ENCODE data around the gene AGTR1.
"Not testable (repeated sequence)": the region's sequence is repeated elsewhere in the genome, so short reads cannot be mapped to it uniquely, and the experiment has no call there.

AGTR1 gene

DNA sequence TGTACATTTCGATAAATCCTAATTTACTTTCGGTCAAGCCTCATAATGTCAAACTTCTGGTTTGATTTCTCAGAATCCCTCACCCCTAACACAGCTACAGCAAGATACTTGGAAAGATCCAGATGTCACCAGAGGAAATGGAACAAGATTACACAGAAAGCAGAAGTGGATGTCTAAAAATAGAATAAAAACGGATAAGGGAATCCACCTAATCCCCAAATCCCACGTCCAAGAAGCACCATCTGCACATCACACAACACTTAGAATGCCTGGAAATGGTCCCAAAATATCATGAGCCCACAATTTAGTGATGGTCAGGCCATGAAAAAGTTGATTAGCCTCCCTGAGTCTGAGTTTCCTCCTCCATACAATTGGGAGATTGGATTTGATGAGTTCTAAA is 61.7 kb downstream of the AGTR1 start:
- no peak for DNase-seq

DNA sequence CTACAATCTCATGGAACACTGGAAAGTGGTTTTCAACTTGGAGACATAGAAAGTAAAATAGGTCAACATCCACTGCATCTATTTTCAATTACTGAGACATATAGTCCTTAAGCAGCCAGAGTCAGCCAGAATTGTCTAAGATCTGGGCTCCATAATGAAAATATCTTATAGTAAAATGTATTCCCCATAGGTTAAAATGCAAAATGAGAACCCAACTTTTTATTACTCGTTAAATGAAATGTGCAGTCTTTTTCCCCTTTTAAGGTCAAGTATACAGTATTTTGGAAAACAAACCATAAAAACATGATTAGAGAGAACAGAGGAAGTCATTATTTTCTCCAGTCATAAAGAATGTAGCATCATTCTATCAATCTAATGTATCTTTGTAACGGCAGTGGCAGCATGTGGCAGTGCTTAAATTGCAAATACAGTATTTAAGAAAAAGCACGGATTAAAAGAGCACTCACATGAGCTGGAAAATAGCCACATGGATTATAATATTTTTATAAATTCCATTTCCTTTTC is 65.5 kb downstream of the AGTR1 start:
- no peak for DNase-seq

DNA sequence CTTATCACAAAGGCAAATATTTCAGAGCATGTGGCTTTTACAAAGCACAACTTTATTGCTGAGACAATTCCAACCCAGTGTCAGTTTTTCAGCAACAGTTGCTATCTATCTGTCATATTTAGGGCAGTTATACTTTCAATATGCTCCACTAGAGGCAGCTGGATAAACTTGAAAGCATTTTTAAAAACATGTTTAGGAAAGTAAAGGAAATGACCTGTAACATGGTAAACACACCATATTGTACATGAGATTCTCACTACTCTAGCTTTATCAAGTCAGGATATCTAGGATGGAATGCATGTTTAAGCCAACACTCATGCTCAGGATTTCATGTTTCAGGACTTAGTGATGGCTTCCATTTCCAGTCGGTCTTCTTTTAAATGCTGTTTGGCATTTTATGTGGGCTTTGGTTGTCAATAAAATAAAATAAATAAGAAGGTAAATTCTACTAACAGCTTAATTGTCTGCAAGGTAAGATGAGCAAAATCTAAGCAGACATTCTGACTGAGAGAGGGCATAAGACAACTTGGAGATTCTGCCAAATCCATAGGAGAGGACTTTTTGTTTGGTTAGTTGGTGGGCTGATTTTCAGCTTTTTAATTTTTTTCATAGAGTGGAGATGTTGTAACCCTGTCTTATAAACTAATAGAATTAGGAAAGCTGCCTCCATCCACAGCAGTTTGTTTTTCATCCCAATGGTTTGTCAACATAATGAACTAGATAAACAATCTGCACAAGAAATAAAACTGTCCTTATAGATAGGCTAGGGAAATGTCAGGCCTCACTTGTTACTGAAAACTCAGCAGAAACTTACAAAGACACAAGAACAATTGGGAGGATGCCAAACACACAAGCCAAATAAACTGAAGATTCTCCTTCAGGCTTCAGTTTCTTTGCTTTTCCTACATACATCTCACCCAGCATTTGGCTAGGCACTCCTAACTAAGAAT is 66.6 kb downstream of the AGTR1 start:
- no peak for DNase-seq

DNA sequence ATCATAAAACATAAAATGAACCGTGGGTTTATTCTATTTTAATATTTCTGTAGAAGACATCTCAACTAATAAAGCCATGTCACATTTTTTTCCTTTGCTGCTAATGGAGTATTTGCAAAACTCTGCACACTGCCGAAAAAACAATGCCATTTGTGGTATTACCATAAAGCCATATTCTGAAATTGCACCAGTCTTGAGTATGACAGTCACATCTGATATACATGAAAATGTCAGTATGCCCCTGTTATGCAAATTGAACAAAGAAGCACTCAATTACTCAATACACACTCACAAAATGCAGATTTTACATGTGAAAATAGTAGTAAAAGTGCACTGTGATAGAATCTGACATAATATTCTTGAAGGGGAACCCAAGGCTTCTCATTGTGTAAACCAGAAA is 74.7 kb downstream of the AGTR1 start:
- no peak for DNase-seq

- DNase-seq: no peak
These were observed 75.1 kb downstream of the AGTR1 start for GRCh38 chr3:148772835-148773234.

DNA sequence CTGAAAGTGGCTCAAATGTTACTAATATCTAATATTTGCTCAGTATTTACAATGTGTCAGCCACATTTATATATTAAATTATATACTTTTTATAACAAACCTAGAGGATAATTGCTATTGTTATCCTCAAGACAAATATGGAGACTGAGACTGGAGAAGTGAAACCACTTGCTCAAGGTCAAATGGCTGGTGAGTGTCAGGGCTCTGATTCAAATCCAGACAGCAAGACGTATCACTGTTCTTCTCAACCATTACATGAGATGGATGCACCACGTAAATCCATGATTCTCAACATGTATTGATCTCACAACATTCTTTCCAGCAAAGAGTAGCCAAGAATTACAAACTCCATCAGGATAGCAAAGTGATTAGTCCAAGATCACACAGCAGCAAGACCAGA is 76.1 kb downstream of the AGTR1 start:
- DNase-seq: no peak

GRCh38 chr3:148778926-148779325 is 81.2 kb downstream of the AGTR1 start:
- DNase-seq: no peak

DNA sequence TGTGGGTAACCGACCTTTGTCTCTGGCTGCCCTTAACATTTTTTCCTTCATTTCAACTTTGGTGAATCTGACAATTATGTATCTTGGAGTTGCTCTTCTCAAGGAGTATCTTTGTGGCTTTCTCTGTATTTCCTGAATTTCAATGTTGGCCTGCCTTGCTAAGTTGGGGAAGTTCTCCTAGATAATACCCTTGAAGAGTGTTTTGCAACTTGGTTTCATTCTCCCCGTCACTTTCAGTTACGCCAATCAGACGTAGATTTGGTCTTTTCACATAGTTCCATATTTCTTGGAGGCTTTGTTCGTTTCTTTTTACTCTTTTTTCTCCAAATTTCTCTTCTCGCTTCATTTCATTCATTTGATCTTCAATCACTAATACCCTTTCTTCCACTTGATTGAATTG is 87.3 kb downstream of the AGTR1 start:
- DNase-seq: not testable (repeated sequence)

- DNase-seq: not testable (repeated sequence)
These were observed 88.5 kb downstream of the AGTR1 start for GRCh38 chr3:148786159-148786558.

GRCh38 chr3:148789146-148789545 is 91.4 kb downstream of the AGTR1 start:
- no peak for DNase-seq

- no peak for DNase-seq
These were observed 92.2 kb downstream of the AGTR1 start for GRCh38 chr3:148789906-148790305.

GRCh38 chr3:148790370-148790769 is 92.7 kb downstream of the AGTR1 start:
- no peak for DNase-seq

DNA sequence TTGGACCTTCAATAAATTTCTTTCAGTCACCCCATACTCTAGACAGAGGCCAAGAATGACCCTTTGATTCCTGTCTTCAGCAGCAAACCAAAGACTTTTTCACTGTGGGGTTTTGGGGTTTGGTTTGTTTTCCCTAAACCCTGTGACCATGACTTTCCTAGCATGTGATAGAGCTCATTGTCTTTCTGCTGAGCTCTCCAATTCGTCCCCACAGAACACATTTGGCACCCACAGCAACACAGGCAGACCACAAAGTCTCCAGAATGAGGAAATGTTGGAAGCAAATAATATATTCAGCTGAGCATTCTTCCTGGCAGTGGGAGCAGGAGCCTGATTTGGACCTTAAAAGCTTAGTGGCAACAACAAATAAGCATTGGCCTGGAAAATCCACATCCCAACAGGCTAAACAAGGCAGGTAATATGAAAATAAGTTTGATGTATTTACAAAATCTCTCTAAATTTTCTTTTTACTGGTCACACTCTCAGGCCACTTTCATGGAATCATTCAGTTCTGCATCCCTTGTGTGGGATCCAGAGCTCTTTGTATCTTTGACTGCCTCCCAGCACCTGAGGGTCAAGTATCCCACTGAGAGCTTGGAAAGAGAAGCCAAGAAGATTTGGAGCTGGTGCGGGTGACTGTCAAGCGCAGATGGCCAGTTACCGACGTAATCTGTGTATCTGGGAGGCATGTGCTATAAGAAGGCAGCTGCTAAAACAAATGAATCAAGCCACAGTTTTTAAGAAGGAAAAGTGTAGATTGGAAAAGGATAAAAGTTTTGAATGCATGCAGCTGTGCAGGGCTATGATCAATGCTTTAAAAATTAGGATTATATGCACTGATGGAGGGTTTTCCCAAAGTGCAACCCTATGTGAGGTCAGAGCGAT is 93.4 kb downstream of the AGTR1 start:
- DNase-seq: no peak

GRCh38 chr3:148791920-148792319 is 94.2 kb downstream of the AGTR1 start:
- no peak for DNase-seq

GRCh38 chr3:148792516-148792915 is 94.8 kb downstream of the AGTR1 start:
- DNase-seq: no peak

Data from stimulated activated CD4-positive, alpha-beta T cell treated with anti-CD3 and anti-CD28 coated beads, Interleukin-4, amount 100 ng/mL, for 24 hours (primary cell).